Glomerular endothelial cell (primary cell): Measurements from ENCODE around the gene NOSIP. TPM values are rescaled to one million over a fixed set of nuclear protein-coding genes. Genes with fewer than 3 reads are reported as not detected.

Experiments
- DNase-seq: peaks from one replicate; pipeline ENCODE4 v3.0.0-alpha.2; 2011; ENCODE audit warnings: low read depth, low spot score; ENCODE audit errors: extremely low read depth
- total RNA-seq: library from RNA; depleted of rRNA; stranded (reverse); fragments of >200 nt; gene quantifications from 2 replicates; pipeline ENCODE4 v1.2.3, GENCODE V29; 2015

The NOSIP gene
- total RNA-seq, 1 donor from 2014 or later = 79.9 TPM

GRCh38 chr19:49514151-49514550 lies 66.2 kb downstream of the NOSIP start:
- no peak for DNase-seq

- no peak for DNase-seq
Measured at GRCh38 chr19:49513746-49514118, 66.6 kb downstream of the NOSIP start.

- DNase-seq = no peak
Measured at GRCh38 chr19:49512970-49513745, 67.2 kb downstream of the NOSIP start.

GRCh38 chr19:49507803-49508494 lies 72.4 kb downstream of the NOSIP start:
- DNase-seq = no peak

- DNase-seq = no peak
Measured at GRCh38 chr19:49506575-49507105, 73.7 kb downstream of the NOSIP start.

Other genes starting within 250 kb of the NOSIP start
- gene CD37, start 245.2 kb downstream of the NOSIP start, total RNA-seq = not detected in 2 replicates
- gene TEAD2, start 218.1 kb downstream of the NOSIP start, total RNA-seq = 55.2 and 58.0 TPM in 2 replicates
- gene DKKL1, start 216.7 kb downstream of the NOSIP start, total RNA-seq = 0.19 and 1.6 TPM in 2 replicates
- not detected in 2 replicates for gene KASH5, start 192.3 kb downstream of the NOSIP start, total RNA-seq
- gene PTH2, start 157.1 kb downstream of the NOSIP start, total RNA-seq = not detected in 2 replicates
- not detected in 2 replicates for gene GFY, start 155.2 kb downstream of the NOSIP start, total RNA-seq
- not detected in 2 replicates for gene SLC17A7, start 139.0 kb downstream of the NOSIP start, total RNA-seq
- 66.3 and 85.3 TPM in 2 replicates for gene PIH1D1, start 128.7 kb downstream of the NOSIP start, total RNA-seq
- gene ALDH16A1, start 127.3 kb downstream of the NOSIP start, total RNA-seq = 50.8 and 51.3 TPM in 2 replicates
- gene FLT3LG, start 106.3 kb downstream of the NOSIP start, total RNA-seq = 3.1 and 4.4 TPM in 2 replicates
- 1,767 and 2,462 TPM in 2 replicates for gene RPL13A, start 92.9 kb downstream of the NOSIP start, total RNA-seq
- 3,090 and 4,095 TPM in 2 replicates for gene RPS11, start 84.1 kb downstream of the NOSIP start, total RNA-seq
- 167 and 217 TPM in 2 replicates for gene FCGRT, start 67.9 kb downstream of the NOSIP start, total RNA-seq
- 71.5 and 95.5 TPM in 2 replicates for gene RCN3, start 52.6 kb downstream of the NOSIP start, total RNA-seq
- 1.6 and 12.2 TPM in 2 replicates for gene PRRG2, start 760 bp upstream of the NOSIP start, total RNA-seq
- gene PRR12, start 10.6 kb upstream of the NOSIP start, total RNA-seq = 13.4 and 26.1 TPM in 2 replicates
- gene RRAS, start 59.6 kb upstream of the NOSIP start, total RNA-seq = 110 and 120 TPM in 2 replicates
- 47.0 and 68.6 TPM in 2 replicates for gene SCAF1, start 61.7 kb upstream of the NOSIP start, total RNA-seq
- 36.9 and 46.9 TPM in 2 replicates for gene IRF3, start 85.3 kb upstream of the NOSIP start, total RNA-seq
- gene BCL2L12, start 85.4 kb upstream of the NOSIP start, total RNA-seq = 18.6 and 21.2 TPM in 2 replicates
- 266 and 283 TPM in 2 replicates for gene PRMT1, start 96.7 kb upstream of the NOSIP start, total RNA-seq
- 1.5 and 1.8 TPM in 2 replicates for gene ADM5, start 109.0 kb upstream of the NOSIP start, total RNA-seq
- 18.6 and 28.4 TPM in 2 replicates for gene CPT1C, start 110.6 kb upstream of the NOSIP start, total RNA-seq
- gene TSKS, start 182.8 kb upstream of the NOSIP start, total RNA-seq = not detected in 2 replicates
- gene AP2A1, start 186.4 kb upstream of the NOSIP start, total RNA-seq = 146 and 147 TPM in 2 replicates
- 10.0 and 14.5 TPM in 2 replicates for gene FUZ, start 232.7 kb upstream of the NOSIP start, total RNA-seq
- 35.3 and 47.6 TPM in 2 replicates for gene MED25, start 237.7 kb upstream of the NOSIP start, total RNA-seq